K562 (cell line): ENCODE results near the gene DOK7. TPM values are rescaled to one million over a fixed set of nuclear protein-coding genes. Genes with fewer than 3 reads are reported as not detected.

Source experiments
- ATAC-seq: fragments of 200-7000 bp; cut with Tn5 transposase; 3 replicates; pipeline ENCODE4 v1.9.1; 2020; ENCODE audit warnings: moderate library complexity
- BruUV-seq: library from RNA; stranded (reverse); fragments of 400-500 nt; replicated peaks from 2 replicates; lab custom pipeline; 2021; lab: Mats Ljungman, UMichigan
- CTCF ChIA-PET: fragments of 300-600 bp; formaldehyde crosslinking; extraction: SDS; loops from one replicate; lab custom pipeline; 2021; ENCODE audit warnings: low intra/inter-chr PET ratio; lab: Yijun Ruan, JAX
- POLR2A ChIA-PET: fragments of 300-600, 350-650 bp; sonication (Branson Sonifier 250); formaldehyde crosslinking; extraction: SDS; loops from one replicate; lab custom pipeline; 2021; ENCODE audit warnings: antibody characterized with exemption, inconsistent platforms; lab: Yijun Ruan, JAX
- DNase-seq, 4 experiments: peaks; one replicate each; pipeline versions ENCODE4 v3.0.0 to v3.0.0-alpha.2; 2011 to 2018; ENCODE audit warnings: low spot score in 3 of 4, mixed read lengths in 3 of 4; ENCODE audit errors: extremely low read depth in 1 of 4
- FAIRE-seq: peaks from 2 replicates; lab custom pipeline; 2011; peaks lifted over from hg19 to GRCh38; lab: Jason Lieb, UNC
- H2AFZ ChIP-seq: 2 replicates; pipeline ENCODE4 v1.6.0; 2011; ENCODE audit warnings: low read depth, low read length, control low read depth, inconsistent platforms
- H3K27ac ChIP-seq: fragments of 200-600 bp; 3 replicates; pipeline ENCODE4 v1.8.0; 2011; ENCODE audit warnings: low read depth, mild to moderate bottlenecking, control low read depth, inconsistent platforms, low read length, moderate library complexity, mixed read lengths; ENCODE audit errors: extremely low read depth
- H3K27me3 ChIP-seq, 2 experiments: fragments of 300-600 bp in 1 of 2; 2 replicates in 1 of 2; 3 replicates in 1 of 2; pipeline versions ENCODE4 v1.6.0 to v1.8.0; 2011; ENCODE audit warnings: inconsistent platforms in 2 of 2, low read length in 2 of 2, mild to moderate bottlenecking in 1 of 2, mixed read lengths in 1 of 2, moderate library complexity in 1 of 2; ENCODE audit not compliant: control insufficient read depth in 2 of 2, insufficient read depth in 2 of 2
- H3K36me3 ChIP-seq: fragments of 300-600 bp; 3 replicates; pipeline ENCODE4 v1.8.0; 2011; ENCODE audit warnings: mild to moderate bottlenecking, low read length, inconsistent platforms; ENCODE audit not compliant: control insufficient read depth, insufficient read depth
- H3K4me1 ChIP-seq, 2 experiments: fragments of 200-600 bp in 1 of 2; replicated peaks in 1 of 2; 2 replicates in 1 of 2; 3 replicates in 1 of 2; pipeline versions ENCODE4 v1.5.1 to v1.8.0; 2011; ENCODE audit warnings: inconsistent platforms in 2 of 2, low read length in 2 of 2, mild to moderate bottlenecking in 1 of 2, mixed read lengths in 1 of 2, moderate library complexity in 1 of 2; ENCODE audit not compliant: control insufficient read depth in 2 of 2, insufficient read depth in 2 of 2
- H3K4me2 ChIP-seq: 2 replicates; pipeline ENCODE4 v1.6.1; 2011; ENCODE audit warnings: low read length, control low read depth, inconsistent platforms, mixed read lengths; ENCODE audit not compliant: insufficient read depth
- H3K4me3 ChIP-seq: fragments of 200-600 bp; sonication (generic), shearing (Covaris generic); 2 replicates; pipeline ENCODE4 v1.5.1; 2016; ENCODE audit warnings: control low read depth, inconsistent platforms
- H3K79me2 ChIP-seq: fragments of 200-600 bp; 3 replicates; pipeline ENCODE4 v1.8.0; 2011; ENCODE audit warnings: low read length, inconsistent platforms; ENCODE audit not compliant: control insufficient read depth, insufficient read depth
- H3K9ac ChIP-seq, 2 experiments: 2 replicates each; pipeline versions ENCODE4 v1.6.0 to v1.6.1; 2011; ENCODE audit warnings: low read depth in 2 of 2, low read length in 2 of 2, control low read depth in 1 of 2, inconsistent platforms in 1 of 2, mild to moderate bottlenecking in 1 of 2, mixed read lengths in 1 of 2; ENCODE audit not compliant: insufficient read depth in 1 of 2
- H3K9me1 ChIP-seq: one replicate; pipeline ENCODE4 v1.6.0; 2011; ENCODE audit warnings: inconsistent platforms, mild to moderate bottlenecking, low read length, moderate library complexity; ENCODE audit not compliant: control insufficient read depth, insufficient read depth
- H3K9me3 ChIP-seq: replicated peaks from 2 replicates; pipeline ENCODE4 v1.5.1; 2011; ENCODE audit warnings: low read depth, low read length, inconsistent platforms; ENCODE audit not compliant: control insufficient read depth, insufficient read depth
- H4K20me1 ChIP-seq: replicated peaks from 2 replicates; pipeline ENCODE4 v1.6.1; 2011; ENCODE audit warnings: low read length, inconsistent platforms, mixed read lengths; ENCODE audit not compliant: control insufficient read depth, insufficient read depth
- ELF1 ChIP-seq: fragments of 200-800 bp; sonication (Bioruptor generic); IDR thresholded peaks from 2 replicates; pipeline ENCODE4 v1.6.1; 2016; ENCODE audit warnings: missing genetic modification characterization, missing compliant biosample characterization
- HIVEP1 ChIP-seq: fragments of 250-450 bp; sonication (Bioruptor Pico); IDR thresholded peaks from 2 replicates; pipeline ENCODE4 v1.4.0; 2020; ENCODE audit warnings: mild to moderate bottlenecking
- KDM5B ChIP-seq: fragments of 200-600 bp; sonication (generic); IDR thresholded peaks from 2 replicates; pipeline ENCODE4 v1.6.1; 2012; ENCODE audit warnings: low read depth, mild to moderate bottlenecking, moderate library complexity, low read length, control low read depth, inconsistent platforms; ENCODE audit not compliant: insufficient replicate concordance
- NCOA2 ChIP-seq, 2 experiments: fragments of 450-650 bp; IDR thresholded peaks; 2 replicates each; pipeline ENCODE4 v1.6.1; 2018; ENCODE audit warnings: mild to moderate bottlenecking in 2 of 2, moderate library complexity in 1 of 2; ENCODE audit not compliant: partially characterized antibody in 2 of 2
- NR1H2 ChIP-seq: sonication (generic); formaldehyde crosslinking; IDR thresholded peaks from 2 replicates; pipeline ENCODE4 v1.4.0; 2020; ENCODE audit warnings: mild to moderate bottlenecking, missing genetic modification reagents
- RFX1 ChIP-seq: fragments of 450-650 bp; IDR thresholded peaks from 2 replicates; pipeline ENCODE4 v1.6.1; 2016; ENCODE audit warnings: mild to moderate bottlenecking, moderate library complexity
- RHOXF2B ChIP-seq: fragments of 250-450 bp; sonication (Bioruptor Pico); conservative IDR thresholded peaks from 2 replicates; pipeline ENCODE4 v1.5.1; 2021
- WHSC1 ChIP-seq: IDR thresholded peaks from one replicate; pipeline ENCODE4 v1.6.1; 2012; ENCODE audit warnings: low read length, control low read depth, inconsistent platforms
- ZNF175 ChIP-seq: fragments of 200-800 bp; sonication (Bioruptor generic); IDR thresholded peaks from 2 replicates; pipeline ENCODE4 v1.6.1; 2016; ENCODE audit warnings: low read depth, mild to moderate bottlenecking, missing genetic modification characterization, missing compliant biosample characterization
- ZNF224 ChIP-seq: sonication (generic); formaldehyde crosslinking; IDR thresholded peaks from 2 replicates; pipeline ENCODE4 v1.8.0; 2022; ENCODE audit warnings: mild to moderate bottlenecking, missing genetic modification reagents
- WGBS: fragments of 100-300 bp; shearing (Covaris generic); methylation state at CpG from one replicate; pipeline ENCODE4 v1.1.6; 2016; ENCODE audit warnings: low coverage, mixed read lengths; ENCODE audit not compliant: insufficient coverage; ENCODE audit errors: missing lambda C conversion rate; 5-methylcytosine and 5-hydroxymethylcytosine counted together
- in situ Hi-C: fragments of 300-500 bp; cut with MboI; formaldehyde crosslinking; loops from 4 replicates; pipeline ENCODE4 v1.15.0; 2018; ENCODE audit warnings: inconsistent platforms, mixed read lengths
- intact Hi-C: fragments of 100-400 bp; cut with micrococcal nuclease; formaldehyde crosslinking; loops from 2 replicates; pipeline ENCODE4 v1.14.2; 2022
- polyA plus RNA-seq, 8 experiments: library from polyadenylated mRNA; depleted of rRNA in 4 of 8; stranded (reverse) in 5 of 8; unstranded in 3 of 8; fragments of >200 nt; fragmentation: Nextera tagmentation in 2 of 8; fragmentation: Illumina TruSeq in 1 of 8; extraction: Ambion mirVana in 2 of 8; extraction: Trizol in 1 of 8; gene quantifications; 2 replicates each; pipeline versions ENCODE4 v1.2.1 to v1.2.3, GENCODE V29; 2011 to 2014; ENCODE audit warnings: inconsistent platforms in 1 of 8, missing spikeins in 1 of 8
- total RNA-seq, 7 experiments: library from RNA; depleted of rRNA in 6 of 7; stranded (reverse); fragments of >200 nt in 6 of 7; fragmentation: Illumina TruSeq in 2 of 7; extraction: Trizol in 2 of 7; gene quantifications; 2 replicates each; pipeline versions ENCODE4 v1.2.1 to v1.2.3, GENCODE V29; 2011 to 2021; ENCODE audit warnings: low replicate concordance in 1 of 7
- TF ChIP-seq, protein P1 (sequence below): sonication (generic); formaldehyde crosslinking; IDR thresholded peaks from 2 replicates; pipeline ENCODE4 v1.8.1; 2023; ENCODE audit warnings: mild to moderate bottlenecking, missing genetic modification reagents
- TF ChIP-seq, protein P2 (sequence below): sonication (generic); formaldehyde crosslinking; IDR thresholded peaks from 2 replicates; pipeline ENCODE4 v1.8.0; 2023; ENCODE audit warnings: mild to moderate bottlenecking, missing genetic modification reagents

The DOK7 gene
- total and polyA plus RNA-seq, 9 of the 15 experiments (the other 6 are each of a cell fraction or from before 2014, with no cell fraction given) = not detected

DNA sequence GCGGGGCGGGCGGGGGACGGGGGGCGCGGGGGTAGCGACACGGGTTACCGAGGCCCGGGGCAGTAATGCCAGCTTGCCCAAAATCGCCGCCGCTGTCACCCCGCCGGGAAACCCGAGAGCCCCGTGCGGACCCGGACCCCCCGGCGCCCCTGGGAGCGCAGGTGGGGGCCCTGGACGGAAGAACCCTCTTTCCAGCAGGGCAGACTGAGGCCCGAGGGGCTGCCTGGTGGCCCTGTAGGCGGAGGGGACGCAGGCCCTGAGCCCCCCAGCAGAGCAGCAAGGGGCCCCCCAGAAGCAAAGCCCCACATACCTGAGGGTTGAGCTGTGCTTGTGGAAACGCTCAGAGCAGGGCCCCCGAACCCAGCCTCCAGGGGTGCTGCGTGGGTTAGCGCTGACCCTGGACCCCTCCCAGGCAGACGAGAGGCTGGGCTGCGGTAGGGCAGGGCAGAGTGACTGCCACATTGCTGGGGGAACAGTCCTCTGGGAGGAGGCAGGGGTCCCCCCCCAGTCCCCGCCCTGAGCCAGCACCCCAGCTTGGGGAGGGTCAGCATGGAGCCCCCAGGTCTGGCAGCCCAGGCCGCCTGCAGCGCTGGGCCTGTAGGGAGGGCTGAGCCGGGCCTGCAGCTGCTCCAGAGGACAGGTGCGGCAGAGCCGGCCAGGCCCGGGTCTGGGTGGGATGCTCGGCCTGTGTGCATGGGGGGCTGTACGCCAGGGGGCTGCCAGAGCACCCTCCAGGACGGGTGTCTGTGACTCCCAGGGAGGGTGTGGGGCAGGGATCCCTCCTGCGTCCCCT is 646 bp downstream of the DOK7 start:
- no peak for DNase-seq
- in situ Hi-C loops = no loop called here

DNA sequence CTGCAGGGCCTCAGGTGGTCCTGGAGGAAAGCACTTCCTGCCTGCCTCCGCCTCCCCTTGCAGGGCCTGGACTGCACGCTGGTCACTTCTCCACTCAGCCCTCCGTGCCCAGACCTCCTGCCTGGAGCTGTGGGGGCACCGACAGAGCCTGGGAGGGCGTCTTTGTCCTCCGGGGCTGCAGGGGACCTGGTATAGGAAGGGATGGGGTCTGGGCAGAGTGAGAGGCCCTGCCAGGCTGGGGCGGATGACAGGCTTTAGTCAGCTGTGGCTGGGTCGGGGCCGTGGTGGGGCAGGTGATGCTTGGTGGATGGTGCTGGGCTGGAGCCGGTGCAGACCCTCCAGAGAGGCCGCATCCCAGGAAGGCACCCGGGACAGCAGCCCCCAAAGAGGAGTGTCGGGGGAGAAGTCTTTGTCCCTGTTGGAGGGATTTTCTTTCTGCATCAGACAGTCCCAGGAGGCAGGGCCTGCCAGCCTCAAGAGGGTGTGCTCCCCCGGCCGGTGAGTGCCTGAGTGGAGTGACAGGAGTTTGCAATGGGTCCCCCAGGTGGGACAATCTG is 1.3 kb downstream of the DOK7 start:
- in situ Hi-C loops = no loop called here
- 5% methylated on average over 12 of the region's 15 CpGs for WGBS
- DNase-seq (no peak), FAIRE-seq (no peak), ATAC-seq (no peak)
- no TSS peak for BruUV-seq
- H4K20me1 ChIP-seq = peaks cover 12% of the 10 kb centered on the region; the same call in 1 of the 2 replicates
- no peak overlapping the region; a peak in 1 of 4 replicates for H3K9ac ChIP-seq
- peaks cover 10% of the 10 kb centered on the region; the same call in 1 of the 2 replicates for H3K9me3 ChIP-seq
- no peak overlapping the region for H2AFZ ChIP-seq
- H3K4me1 ChIP-seq = peaks cover 0 to 34% of the 10 kb centered on the region in 2 experiments; a peak in 2 of 5 replicates
- H3K79me2 ChIP-seq = no peaks in the 10 kb centered on the region
- H3K4me3 ChIP-seq = no peak overlapping the region
- intact Hi-C loops = no loop called here
- no peak overlapping the region for H3K4me2 ChIP-seq
- POLR2A ChIA-PET = no interaction called here
- H3K27me3 ChIP-seq = peaks cover 25 to 60% of the 10 kb centered on the region in 2 experiments
- no peaks in the 10 kb centered on the region for H3K36me3 ChIP-seq
- CTCF ChIA-PET = no interaction called here
- no peak overlapping the region for H3K27ac ChIP-seq
- H3K9me1 ChIP-seq = peaks cover 2% of the 10 kb centered on the region
- TF ChIP-seq RFX1 (no peak), ZNF224 (CRISPR knock-in tag) (no peak), KDM5B (no peak)
- TF ChIP-seq, protein P1, sequence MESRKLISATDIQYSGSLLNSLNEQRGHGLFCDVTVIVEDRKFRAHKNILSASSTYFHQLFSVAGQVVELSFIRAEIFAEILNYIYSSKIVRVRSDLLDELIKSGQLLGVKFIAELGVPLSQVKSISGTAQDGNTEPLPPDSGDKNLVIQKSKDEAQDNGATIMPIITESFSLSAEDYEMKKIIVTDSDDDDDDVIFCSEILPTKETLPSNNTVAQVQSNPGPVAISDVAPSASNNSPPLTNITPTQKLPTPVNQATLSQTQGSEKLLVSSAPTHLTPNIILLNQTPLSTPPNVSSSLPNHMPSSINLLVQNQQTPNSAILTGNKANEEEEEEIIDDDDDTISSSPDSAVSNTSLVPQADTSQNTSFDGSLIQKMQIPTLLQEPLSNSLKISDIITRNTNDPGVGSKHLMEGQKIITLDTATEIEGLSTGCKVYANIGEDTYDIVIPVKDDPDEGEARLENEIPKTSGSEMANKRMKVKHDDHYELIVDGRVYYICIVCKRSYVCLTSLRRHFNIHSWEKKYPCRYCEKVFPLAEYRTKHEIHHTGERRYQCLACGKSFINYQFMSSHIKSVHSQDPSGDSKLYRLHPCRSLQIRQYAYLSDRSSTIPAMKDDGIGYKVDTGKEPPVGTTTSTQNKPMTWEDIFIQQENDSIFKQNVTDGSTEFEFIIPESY (CRISPR knock-in tag) = no peak
- TF ChIP-seq, protein P2, sequence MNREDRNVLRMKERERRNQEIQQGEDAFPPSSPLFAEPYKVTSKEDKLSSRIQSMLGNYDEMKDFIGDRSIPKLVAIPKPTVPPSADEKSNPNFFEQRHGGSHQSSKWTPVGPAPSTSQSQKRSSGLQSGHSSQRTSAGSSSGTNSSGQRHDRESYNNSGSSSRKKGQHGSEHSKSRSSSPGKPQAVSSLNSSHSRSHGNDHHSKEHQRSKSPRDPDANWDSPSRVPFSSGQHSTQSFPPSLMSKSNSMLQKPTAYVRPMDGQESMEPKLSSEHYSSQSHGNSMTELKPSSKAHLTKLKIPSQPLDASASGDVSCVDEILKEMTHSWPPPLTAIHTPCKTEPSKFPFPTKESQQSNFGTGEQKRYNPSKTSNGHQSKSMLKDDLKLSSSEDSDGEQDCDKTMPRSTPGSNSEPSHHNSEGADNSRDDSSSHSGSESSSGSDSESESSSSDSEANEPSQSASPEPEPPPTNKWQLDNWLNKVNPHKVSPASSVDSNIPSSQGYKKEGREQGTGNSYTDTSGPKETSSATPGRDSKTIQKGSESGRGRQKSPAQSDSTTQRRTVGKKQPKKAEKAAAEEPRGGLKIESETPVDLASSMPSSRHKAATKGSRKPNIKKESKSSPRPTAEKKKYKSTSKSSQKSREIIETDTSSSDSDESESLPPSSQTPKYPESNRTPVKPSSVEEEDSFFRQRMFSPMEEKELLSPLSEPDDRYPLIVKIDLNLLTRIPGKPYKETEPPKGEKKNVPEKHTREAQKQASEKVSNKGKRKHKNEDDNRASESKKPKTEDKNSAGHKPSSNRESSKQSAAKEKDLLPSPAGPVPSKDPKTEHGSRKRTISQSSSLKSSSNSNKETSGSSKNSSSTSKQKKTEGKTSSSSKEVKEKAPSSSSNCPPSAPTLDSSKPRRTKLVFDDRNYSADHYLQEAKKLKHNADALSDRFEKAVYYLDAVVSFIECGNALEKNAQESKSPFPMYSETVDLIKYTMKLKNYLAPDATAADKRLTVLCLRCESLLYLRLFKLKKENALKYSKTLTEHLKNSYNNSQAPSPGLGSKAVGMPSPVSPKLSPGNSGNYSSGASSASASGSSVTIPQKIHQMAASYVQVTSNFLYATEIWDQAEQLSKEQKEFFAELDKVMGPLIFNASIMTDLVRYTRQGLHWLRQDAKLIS = no peak

More for the DNA sequence above, 646 bp downstream of the DOK7 start:
- Histone ChIP-seq H3K4me3 (no peak overlapping the region), H3K9ac (no peak overlapping the region), H3K79me2 (no peaks in the 10 kb centered on the region), H2AFZ (no peak overlapping the region), H3K4me2 (no peak overlapping the region), H3K9me1 (peaks cover 2% of the 10 kb centered on the region), H3K9me3 (peaks cover 7% of the 10 kb centered on the region; the same call in 1 of the 2 replicates), H3K36me3 (no peaks in the 10 kb centered on the region), H4K20me1 (peaks cover 12% of the 10 kb centered on the region; the same call in 1 of the 2 replicates), H3K27ac (no peak overlapping the region), H3K4me1 (peaks cover 0 to 34% of the 10 kb centered on the region in 2 experiments; a peak in 2 of 5 replicates), H3K27me3 (peaks cover 25 to 60% of the 10 kb centered on the region in 2 experiments)
- ChIA-PET POLR2A (interaction anchor here (1.3 kb wide), 1 partner anchor 328 kb away, joined by 4 read pairs; no protein-coding TSS in a partner anchor), CTCF (no interaction called here)
- no TSS peak for BruUV-seq
- WGBS = 2% methylated on average over 11 of the region's 43 CpGs
- intact Hi-C loops = no loop called here
- no peak for TF ChIP-seq NCOA2 (IDR thresholded peaks at IDR 0.05; ENCODE audit: partially characterized antibody in 2 of 2)
- no peak for TF ChIP-seq WHSC1
- TF ChIP-seq RHOXF2B = no peak
- no peak for TF ChIP-seq NR1H2 (CRISPR knock-in tag)
- no peak for TF ChIP-seq ZNF175
- TF ChIP-seq ELF1 = no peak
- no peak for TF ChIP-seq HIVEP1 (CRISPR knock-in tag)
- no peak for ATAC-seq
- FAIRE-seq = no peak
